ENCODE results near the gene WSCD2.

GRCh38 chr12:108252523-108252922 lies 123.4 kb downstream of the WSCD2 start:
- no peak for TF ChIP-seq CTCF (conservative IDR thresholded peaks at IDR 0.05)
- no peak for TF ChIP-seq ZFX (IDR thresholded peaks at IDR 0.05)

Measured in C4-2B (cell line).